Breast epithelium (tissue), 3 donors: ENCODE results near the gene CNTN1.

Experiments
- POLR2A ChIP-seq: fragments of 450-650 bp; IDR thresholded peaks from one replicate; pipeline ENCODE4 v1.6.1; 2016; ENCODE audit warnings: antibody characterized with exemption, mild to moderate bottlenecking, moderate library complexity
- TF ChIP-seq, protein P1 (sequence below), 3 donors: fragments of 450-650 bp; IDR thresholded peaks; one replicate each; pipeline ENCODE4 v1.5.1; 2016 to 2017; ENCODE audit warnings: antibody characterized with exemption in 3 of 3, mild to moderate bottlenecking in 3 of 3, moderate library complexity in 3 of 3

GRCh38 chr12:40650038-40650704 is 42.1 kb upstream of the CNTN1 start:
- no peak for TF ChIP-seq POLR2A
- TF ChIP-seq, protein P1, sequence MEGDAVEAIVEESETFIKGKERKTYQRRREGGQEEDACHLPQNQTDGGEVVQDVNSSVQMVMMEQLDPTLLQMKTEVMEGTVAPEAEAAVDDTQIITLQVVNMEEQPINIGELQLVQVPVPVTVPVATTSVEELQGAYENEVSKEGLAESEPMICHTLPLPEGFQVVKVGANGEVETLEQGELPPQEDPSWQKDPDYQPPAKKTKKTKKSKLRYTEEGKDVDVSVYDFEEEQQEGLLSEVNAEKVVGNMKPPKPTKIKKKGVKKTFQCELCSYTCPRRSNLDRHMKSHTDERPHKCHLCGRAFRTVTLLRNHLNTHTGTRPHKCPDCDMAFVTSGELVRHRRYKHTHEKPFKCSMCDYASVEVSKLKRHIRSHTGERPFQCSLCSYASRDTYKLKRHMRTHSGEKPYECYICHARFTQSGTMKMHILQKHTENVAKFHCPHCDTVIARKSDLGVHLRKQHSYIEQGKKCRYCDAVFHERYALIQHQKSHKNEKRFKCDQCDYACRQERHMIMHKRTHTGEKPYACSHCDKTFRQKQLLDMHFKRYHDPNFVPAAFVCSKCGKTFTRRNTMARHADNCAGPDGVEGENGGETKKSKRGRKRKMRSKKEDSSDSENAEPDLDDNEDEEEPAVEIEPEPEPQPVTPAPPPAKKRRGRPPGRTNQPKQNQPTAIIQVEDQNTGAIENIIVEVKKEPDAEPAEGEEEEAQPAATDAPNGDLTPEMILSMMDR (IDR thresholded peaks at IDR 0.05), result no peak
